MM.1S (cell line): ENCODE results near the gene RPS6KA2.

Experiments
- DNase-seq: peaks from one replicate; pipeline ENCODE4 v3.0.0-alpha.2; 2015
- H2AFZ ChIP-seq: fragments of 300-600 bp; sonication (generic); 2 replicates; pipeline ENCODE4 v1.6.0; 2016; ENCODE audit warnings: antibody characterized with exemption, low read length
- H3F3A ChIP-seq: fragments of 300-600 bp; sonication (generic); 2 replicates; pipeline ENCODE4 v1.6.1; 2016; ENCODE audit warnings: mild to moderate bottlenecking, antibody characterized with exemption, low read length, moderate library complexity, mixed read lengths; ENCODE audit not compliant: insufficient read depth
- H3K27ac ChIP-seq: fragments of 300-600 bp; sonication (generic); 2 replicates; pipeline ENCODE4 v1.5.1; 2016; ENCODE audit warnings: mild to moderate bottlenecking, low read length
- H3K27me3 ChIP-seq: fragments of 300-600 bp; sonication (generic); replicated peaks from 2 replicates; pipeline ENCODE4 v1.6.0; 2016; ENCODE audit warnings: low read length; ENCODE audit not compliant: insufficient read depth
- H3K36me3 ChIP-seq: fragments of 300-600 bp; sonication (generic); replicated peaks from 2 replicates; pipeline ENCODE4 v1.6.1; 2016; ENCODE audit warnings: mild to moderate bottlenecking, low read length, mixed read lengths; ENCODE audit not compliant: insufficient read depth
- H3K4me1 ChIP-seq: fragments of 300-600 bp; sonication (generic); 2 replicates; pipeline ENCODE4 v1.6.1; 2016; ENCODE audit warnings: low read length, mixed read lengths
- H3K4me2 ChIP-seq: fragments of 300-600 bp; sonication (generic); 2 replicates; pipeline ENCODE4 v1.6.0; 2016; ENCODE audit warnings: low read depth, low read length
- H3K4me3 ChIP-seq: fragments of 300-600 bp; sonication (generic); 2 replicates; pipeline ENCODE4 v1.5.1; 2016; ENCODE audit warnings: low read length, mixed read lengths
- H3K79me2 ChIP-seq: fragments of 300-600 bp; sonication (generic); 2 replicates; pipeline ENCODE4 v1.6.1; 2016; ENCODE audit warnings: mixed run types, low read length, mixed read lengths
- H3K9ac ChIP-seq: fragments of 300-600 bp; sonication (generic); 2 replicates; pipeline ENCODE4 v1.6.1; 2016; ENCODE audit warnings: low read length, mixed read lengths
- H3K9me2 ChIP-seq: fragments of 300-600 bp; sonication (generic); replicated peaks from 2 replicates; pipeline ENCODE4 v1.6.1; 2016; ENCODE audit warnings: mild to moderate bottlenecking, low read length, mixed read lengths; ENCODE audit not compliant: insufficient read depth
- H3K9me3 ChIP-seq: fragments of 300-600 bp; sonication (generic); replicated peaks from 2 replicates; pipeline ENCODE4 v1.6.1; 2016; ENCODE audit warnings: mild to moderate bottlenecking, low read length, mixed read lengths; ENCODE audit not compliant: insufficient read depth
- H4K20me1 ChIP-seq: fragments of 300-600 bp; sonication (generic); 2 replicates; pipeline ENCODE4 v1.6.1; 2016; ENCODE audit warnings: mild to moderate bottlenecking, low read length, moderate library complexity, mixed read lengths; ENCODE audit not compliant: insufficient read depth
- CTCF ChIP-seq: fragments of 300-600 bp; sonication (generic); IDR thresholded peaks from 2 replicates; pipeline ENCODE4 v1.5.1; 2016; ENCODE audit warnings: antibody characterized with exemption, low read length, mixed read lengths
- EZH2 ChIP-seq: fragments of 300-600 bp; sonication (generic); optimal IDR thresholded peaks from 2 replicates; pipeline ENCODE3; 2017; ENCODE audit warnings: low read depth, mild to moderate bottlenecking, antibody characterized with exemption, low read length, mixed read lengths
- EZH2phosphoT487 ChIP-seq: fragments of 300-600 bp; sonication (generic); IDR thresholded peaks from 2 replicates; pipeline ENCODE4 v1.6.1; 2018; ENCODE audit warnings: antibody characterized with exemption, low read length

Gene RPS6KA2

GRCh38 chr6:166604328-166604727 is 22.7 kb downstream of the RPS6KA2 start:
- Histone ChIP-seq H3F3A (no peaks in the 10 kb centered on the region), H3K36me3 (no peaks in the 10 kb centered on the region), H3K79me2 (no peaks in the 10 kb centered on the region), H3K9me2 (no peaks in the 10 kb centered on the region), H4K20me1 (no peaks in the 10 kb centered on the region), H3K9ac (no peak overlapping the region), H3K4me2 (no peak overlapping the region), H3K9me3 (no peaks in the 10 kb centered on the region), H3K4me3 (no peak overlapping the region), H2AFZ (no peak overlapping the region), H3K27me3 (no peaks in the 10 kb centered on the region), H3K27ac (no peak overlapping the region), H3K4me1 (no peaks in the 10 kb centered on the region)
- no peak for DNase-seq
- no peak for TF ChIP-seq EZH2phosphoT487
- TF ChIP-seq CTCF = no peak
- TF ChIP-seq EZH2 = no peak

DNA sequence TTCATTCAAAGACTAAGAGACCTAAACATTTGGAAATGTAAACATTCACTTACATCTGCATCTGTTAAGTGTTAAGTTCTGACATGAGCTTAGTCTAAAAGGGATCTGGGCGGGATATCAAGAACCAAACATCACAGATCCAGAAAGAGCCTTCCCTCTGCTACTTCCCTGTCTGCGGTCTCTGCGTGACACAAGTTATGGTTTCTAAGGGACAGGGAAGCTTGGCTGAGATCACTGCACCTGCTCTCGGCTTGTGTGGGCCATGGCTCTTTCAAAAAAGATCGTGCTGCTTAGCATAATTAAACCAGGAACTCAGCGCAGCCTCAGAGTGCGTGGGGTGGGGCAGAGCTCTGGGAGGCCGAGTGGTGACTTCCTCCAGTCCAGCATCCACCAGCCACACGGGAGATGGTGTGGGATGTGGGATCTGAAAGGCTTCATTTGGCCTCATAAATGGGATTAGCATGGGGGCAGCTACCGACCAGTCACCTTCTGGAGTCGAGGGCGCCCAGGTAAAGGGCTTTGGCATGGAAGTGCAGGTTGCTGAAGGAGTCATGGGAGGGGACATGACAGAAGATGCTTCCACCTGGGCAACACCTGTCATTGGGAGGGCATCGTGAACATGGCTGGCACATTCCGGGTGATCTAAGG is 23.9 kb downstream of the RPS6KA2 start:
- H2AFZ ChIP-seq = no peak overlapping the region
- H3K9me2 ChIP-seq = no peaks in the 10 kb centered on the region
- no peaks in the 10 kb centered on the region for H3K4me1 ChIP-seq
- TF ChIP-seq EZH2 (no peak), CTCF (no peak), EZH2phosphoT487 (no peak)
- no peaks in the 10 kb centered on the region for H3F3A ChIP-seq
- H3K36me3 ChIP-seq = no peaks in the 10 kb centered on the region
- H3K27ac ChIP-seq = no peak overlapping the region
- no peaks in the 10 kb centered on the region for H3K27me3 ChIP-seq
- H3K9me3 ChIP-seq = no peaks in the 10 kb centered on the region
- no peak overlapping the region for H3K4me3 ChIP-seq
- no peak overlapping the region for H3K4me2 ChIP-seq
- H3K79me2 ChIP-seq = no peaks in the 10 kb centered on the region
- H4K20me1 ChIP-seq = no peaks in the 10 kb centered on the region
- H3K9ac ChIP-seq = no peak overlapping the region
- no peak for DNase-seq

- Histone ChIP-seq H3K4me3 (no peak overlapping the region), H3K4me1 (no peaks in the 10 kb centered on the region), H4K20me1 (no peaks in the 10 kb centered on the region), H3K27me3 (no peaks in the 10 kb centered on the region), H3K27ac (no peak overlapping the region), H2AFZ (no peak overlapping the region), H3K9me2 (no peaks in the 10 kb centered on the region), H3F3A (no peaks in the 10 kb centered on the region), H3K4me2 (no peak overlapping the region), H3K9ac (no peak overlapping the region), H3K9me3 (no peaks in the 10 kb centered on the region), H3K36me3 (no peaks in the 10 kb centered on the region), H3K79me2 (no peaks in the 10 kb centered on the region)
- DNase-seq = no peak
- TF ChIP-seq EZH2phosphoT487 (no peak), EZH2 (no peak), CTCF (no peak)
Observed at GRCh38 chr6:166601956-166602355, 25.1 kb downstream of the RPS6KA2 start.
